ENCODE results near the gene RPS6KL1.

The RPS6KL1 gene

GRCh38 chr14:74888164-74889158, 34.6 kb downstream of the RPS6KL1 start:
- DNase-seq (ENCODE audit: low read depth in 2 of 2): no peak

- DNase-seq (ENCODE audit: low read depth in 2 of 2): no peak
Observed at GRCh38 chr14:74886001-74886400, 37.1 kb downstream of the RPS6KL1 start.

GRCh38 chr14:74882103-74882920, 40.7 kb downstream of the RPS6KL1 start:
- DNase-seq (ENCODE audit: low read depth in 2 of 2): peak in 1 of 2 donors; percentile 16

- peak; percentile 72 to 75 for DNase-seq (ENCODE audit: low read depth in 2 of 2)
Observed at GRCh38 chr14:74881431-74882102, 41.5 kb downstream of the RPS6KL1 start, which contains the start of gene DLST. DLST (plus strand) TSS chr14:74881916; CDS start chr14:74881954, 38 bp downstream.

- DNase-seq (ENCODE audit: low read depth in 2 of 2): no peak
Observed at GRCh38 chr14:74879427-74880182, 43.5 kb downstream of the RPS6KL1 start.

GRCh38 chr14:74875941-74876913, 46.8 kb downstream of the RPS6KL1 start, which contains the start of gene PROX2:
PROX2 (minus strand) TSS chr14:74876145; CDS start chr14:74863834, 12,311 bp downstream.
- peak; percentile 4 to 6 for DNase-seq (ENCODE audit: low read depth in 2 of 2)

GRCh38 chr14:74875204-74875603, 47.9 kb downstream of the RPS6KL1 start:
- no peak for DNase-seq (ENCODE audit: low read depth in 2 of 2)

GRCh38 chr14:74871819-74872218, 51.2 kb downstream of the RPS6KL1 start:
- DNase-seq (ENCODE audit: low read depth in 2 of 2): no peak

- DNase-seq (ENCODE audit: low read depth in 2 of 2): no peak
Observed at GRCh38 chr14:74868739-74869138, 54.3 kb downstream of the RPS6KL1 start.

- peak; percentile 8 to 39 for DNase-seq (ENCODE audit: low read depth in 2 of 2)
Observed at GRCh38 chr14:74867673-74868072, 55.4 kb downstream of the RPS6KL1 start.

GRCh38 chr14:74866708-74867389, 56.2 kb downstream of the RPS6KL1 start:
- DNase-seq (ENCODE audit: low read depth in 2 of 2): no peak

GRCh38 chr14:74865156-74865555, 57.9 kb downstream of the RPS6KL1 start:
- DNase-seq (ENCODE audit: low read depth in 2 of 2): no peak

GRCh38 chr14:74864198-74864597, 58.9 kb downstream of the RPS6KL1 start:
- no peak for DNase-seq (ENCODE audit: low read depth in 2 of 2)

GRCh38 chr14:74863274-74863673, 59.8 kb downstream of the RPS6KL1 start:
- no peak for DNase-seq (ENCODE audit: low read depth in 2 of 2)

GRCh38 chr14:74861734-74862090, 61.3 kb downstream of the RPS6KL1 start:
- no peak for DNase-seq (ENCODE audit: low read depth in 2 of 2)

GRCh38 chr14:74860899-74861733, 61.9 kb downstream of the RPS6KL1 start:
- peak; percentile 86 to 89 for DNase-seq (ENCODE audit: low read depth in 2 of 2)

- no peak for DNase-seq (ENCODE audit: low read depth in 2 of 2)
Observed at GRCh38 chr14:74859757-74860552, 63.1 kb downstream of the RPS6KL1 start.

All from stimulated activated CD8-positive, alpha-beta memory T cell treated with anti-CD3 and anti-CD28 coated beads, Interleukin-2, amount 100 ng/mL, for 1 hour (primary cell).